A549 (cell line): ENCODE measurements around the gene SLIT3.

Source experiments
- CTCF ChIP-seq: fragments of >200 bp; sonication (Bioruptor Twin); formaldehyde crosslinking; IDR thresholded peaks from 3 replicates; pipeline ENCODE4 v1.5.1; 2016
- MAFK ChIP-seq: fragments of 450-650 bp; IDR thresholded peaks from 2 replicates; pipeline ENCODE4 v1.6.1; 2014; ENCODE audit not compliant: partially characterized antibody
- POLR2A ChIP-seq: IDR thresholded peaks from 2 replicates; pipeline ENCODE4 v1.6.1; 2012; ENCODE audit warnings: mild to moderate bottlenecking, low read length

- TF ChIP-seq CTCF = no peak
- TF ChIP-seq POLR2A = no peak
- TF ChIP-seq MAFK = no peak
These were observed 335.3 kb downstream of the SLIT3 start for GRCh38 chr5:168965638-168966037.
